Parathyroid adenoma (tissue), 2 donors: ENCODE data around the gene PTGDS.
A peak's percentile ranks its signal among the peaks of the same experiment; 100 is the strongest.

ENCODE experiments used
- H2AFZ ChIP-seq: fragments of 300-600 bp; sonication (generic); one replicate; pipeline ENCODE4 v1.7.0; 2017; ENCODE audit warnings: antibody characterized with exemption, mild to moderate bottlenecking
- H3K27ac ChIP-seq: fragments of 300-600 bp; sonication (generic); one replicate; pipeline ENCODE4 v1.7.0; 2017
- H3K27me3 ChIP-seq: fragments of 300-600 bp; sonication (generic); one replicate; pipeline ENCODE4 v1.7.0; 2017; ENCODE audit warnings: low read length; ENCODE audit not compliant: control insufficient read depth, insufficient read depth
- H3K36me3 ChIP-seq: fragments of 300-600 bp; sonication (generic); one replicate; pipeline ENCODE4 v1.7.0; 2017; ENCODE audit warnings: low read length; ENCODE audit not compliant: control insufficient read depth, insufficient read depth
- H3K4me1 ChIP-seq: fragments of 300-600 bp; sonication (generic); one replicate; pipeline ENCODE4 v1.7.0; 2017; ENCODE audit warnings: control low read depth
- H3K4me2 ChIP-seq: fragments of 300-600 bp; sonication (generic); one replicate; pipeline ENCODE4 v1.7.0; 2017; ENCODE audit warnings: low read length
- H3K4me3 ChIP-seq: fragments of 300-600 bp; sonication (generic); one replicate; pipeline ENCODE4 v1.7.0; 2017; ENCODE audit warnings: low read depth, low read length
- H3K79me2 ChIP-seq: fragments of 300-600 bp; sonication (generic); one replicate; pipeline ENCODE4 v1.7.0; 2017; ENCODE audit warnings: control low read depth
- H3K9ac ChIP-seq: fragments of 300-600 bp; sonication (generic); one replicate; pipeline ENCODE4 v1.7.0; 2017; ENCODE audit warnings: mild to moderate bottlenecking
- H3K9me3 ChIP-seq: fragments of 300-600 bp; sonication (generic); one replicate; pipeline ENCODE4 v1.7.0; 2017; ENCODE audit warnings: low read length; ENCODE audit not compliant: control insufficient read depth
- TF ChIP-seq, protein P1 (sequence below): fragments of 300-600 bp; sonication (generic); IDR thresholded peaks from one replicate; pipeline ENCODE4 v1.7.0; 2017; ENCODE audit warnings: antibody characterized with exemption, mild to moderate bottlenecking
- donor health status: primary hyperparathyroidism.

The PTGDS gene

DNA sequence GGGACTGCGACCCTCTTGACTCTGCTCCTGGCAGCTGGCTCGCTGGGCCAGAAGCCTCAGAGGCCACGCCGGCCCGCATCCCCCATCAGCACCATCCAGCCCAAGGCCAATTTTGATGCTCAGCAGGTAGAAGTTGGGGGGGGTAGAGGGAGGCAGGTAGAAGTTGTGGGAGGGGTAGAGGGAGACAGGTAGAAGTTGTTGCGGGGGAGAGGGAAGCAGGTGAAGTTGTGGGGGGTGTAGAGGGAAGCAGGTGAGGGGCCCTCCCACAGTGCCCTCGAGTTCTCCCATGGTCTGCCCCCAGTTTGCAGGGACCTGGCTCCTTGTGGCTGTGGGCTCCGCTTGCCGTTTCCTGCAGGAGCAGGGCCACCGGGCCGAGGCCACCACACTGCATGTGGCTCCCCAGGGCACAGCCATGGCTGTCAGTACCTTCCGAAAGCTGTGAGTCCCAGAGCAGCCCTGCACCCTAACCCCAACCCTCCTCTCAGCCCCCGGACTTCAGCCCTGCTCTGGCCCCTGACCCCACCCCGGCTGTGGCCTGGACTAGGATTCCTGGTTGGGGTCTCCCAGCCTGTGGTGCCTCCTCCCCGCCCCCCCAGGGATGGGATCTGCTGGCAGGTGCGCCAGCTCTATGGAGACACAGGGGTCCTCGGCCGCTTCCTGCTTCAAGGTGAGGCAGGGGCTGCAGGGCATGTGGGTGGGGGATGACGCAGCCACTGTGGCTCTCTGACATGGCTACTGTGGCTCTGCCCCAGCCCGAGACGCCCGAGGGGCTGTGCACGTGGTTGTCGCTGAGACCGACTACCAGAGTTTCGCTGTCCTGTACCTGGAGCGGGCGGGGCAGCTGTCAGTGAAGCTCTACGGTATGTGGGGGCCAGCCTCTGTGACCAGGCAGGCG, 31.7 kb upstream of the PTGDS start:
- H3K4me1 ChIP-seq = peaks cover 3% of the 10 kb centered on the region
- H3K4me3 ChIP-seq = no peak overlapping the region
- no peak overlapping the region for H3K27ac ChIP-seq
- no peak overlapping the region for H3K9ac ChIP-seq
- H2AFZ ChIP-seq = no peak overlapping the region
- no peaks in the 10 kb centered on the region for H3K79me2 ChIP-seq
- no peak overlapping the region for H3K4me2 ChIP-seq
- TF ChIP-seq, protein P1, sequence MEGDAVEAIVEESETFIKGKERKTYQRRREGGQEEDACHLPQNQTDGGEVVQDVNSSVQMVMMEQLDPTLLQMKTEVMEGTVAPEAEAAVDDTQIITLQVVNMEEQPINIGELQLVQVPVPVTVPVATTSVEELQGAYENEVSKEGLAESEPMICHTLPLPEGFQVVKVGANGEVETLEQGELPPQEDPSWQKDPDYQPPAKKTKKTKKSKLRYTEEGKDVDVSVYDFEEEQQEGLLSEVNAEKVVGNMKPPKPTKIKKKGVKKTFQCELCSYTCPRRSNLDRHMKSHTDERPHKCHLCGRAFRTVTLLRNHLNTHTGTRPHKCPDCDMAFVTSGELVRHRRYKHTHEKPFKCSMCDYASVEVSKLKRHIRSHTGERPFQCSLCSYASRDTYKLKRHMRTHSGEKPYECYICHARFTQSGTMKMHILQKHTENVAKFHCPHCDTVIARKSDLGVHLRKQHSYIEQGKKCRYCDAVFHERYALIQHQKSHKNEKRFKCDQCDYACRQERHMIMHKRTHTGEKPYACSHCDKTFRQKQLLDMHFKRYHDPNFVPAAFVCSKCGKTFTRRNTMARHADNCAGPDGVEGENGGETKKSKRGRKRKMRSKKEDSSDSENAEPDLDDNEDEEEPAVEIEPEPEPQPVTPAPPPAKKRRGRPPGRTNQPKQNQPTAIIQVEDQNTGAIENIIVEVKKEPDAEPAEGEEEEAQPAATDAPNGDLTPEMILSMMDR = no peak
- H3K36me3 ChIP-seq = no peaks in the 10 kb centered on the region
- no peaks in the 10 kb centered on the region for H3K9me3 ChIP-seq
- H3K27me3 ChIP-seq = no peaks in the 10 kb centered on the region

DNA sequence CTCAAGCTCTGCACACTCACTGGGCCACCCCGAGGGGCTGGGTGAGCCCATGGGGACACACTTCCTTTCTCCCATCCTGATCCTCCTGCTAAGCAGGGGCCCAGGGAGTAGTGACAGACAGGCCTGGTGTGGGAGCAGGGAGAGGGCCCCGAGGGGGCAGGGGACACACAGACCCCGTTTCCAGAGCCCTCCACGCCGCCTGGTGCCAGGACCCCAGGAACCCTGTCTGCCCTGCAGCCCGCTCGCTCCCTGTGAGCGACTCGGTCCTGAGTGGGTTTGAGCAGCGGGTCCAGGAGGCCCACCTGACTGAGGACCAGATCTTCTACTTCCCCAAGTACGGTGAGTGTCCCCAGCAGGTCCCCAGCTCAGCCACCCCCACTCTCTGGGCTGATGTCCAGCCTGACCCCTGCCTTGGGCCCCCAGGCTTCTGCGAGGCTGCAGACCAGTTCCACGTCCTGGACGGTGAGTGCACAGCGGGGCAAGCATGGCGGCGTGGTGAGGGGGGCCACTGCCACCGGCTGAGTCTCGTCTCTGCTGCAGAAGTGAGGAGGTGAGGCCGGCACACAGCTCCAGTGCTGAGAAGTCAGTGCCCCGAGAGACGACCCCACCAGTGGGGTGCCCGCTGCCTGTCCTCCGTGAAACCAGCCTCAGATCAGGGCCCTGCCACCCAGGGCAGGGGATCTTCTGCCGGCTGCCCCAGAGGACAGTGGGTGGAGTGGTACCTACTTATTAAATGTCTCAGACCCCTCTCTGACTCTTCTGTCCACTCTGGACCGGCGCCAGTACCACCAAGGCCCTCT, 30.9 kb upstream of the PTGDS start:
- TF ChIP-seq, protein P1 = no peak
- H3K4me2 ChIP-seq = no peak overlapping the region
- no peak overlapping the region for H3K9ac ChIP-seq
- no peaks in the 10 kb centered on the region for H3K79me2 ChIP-seq
- H3K9me3 ChIP-seq = no peaks in the 10 kb centered on the region
- no peak overlapping the region for H3K4me3 ChIP-seq
- H2AFZ ChIP-seq = no peak overlapping the region
- peaks cover 3% of the 10 kb centered on the region for H3K4me1 ChIP-seq
- H3K27ac ChIP-seq = no peak overlapping the region
- H3K27me3 ChIP-seq = no peaks in the 10 kb centered on the region
- H3K36me3 ChIP-seq = no peaks in the 10 kb centered on the region

DNA sequence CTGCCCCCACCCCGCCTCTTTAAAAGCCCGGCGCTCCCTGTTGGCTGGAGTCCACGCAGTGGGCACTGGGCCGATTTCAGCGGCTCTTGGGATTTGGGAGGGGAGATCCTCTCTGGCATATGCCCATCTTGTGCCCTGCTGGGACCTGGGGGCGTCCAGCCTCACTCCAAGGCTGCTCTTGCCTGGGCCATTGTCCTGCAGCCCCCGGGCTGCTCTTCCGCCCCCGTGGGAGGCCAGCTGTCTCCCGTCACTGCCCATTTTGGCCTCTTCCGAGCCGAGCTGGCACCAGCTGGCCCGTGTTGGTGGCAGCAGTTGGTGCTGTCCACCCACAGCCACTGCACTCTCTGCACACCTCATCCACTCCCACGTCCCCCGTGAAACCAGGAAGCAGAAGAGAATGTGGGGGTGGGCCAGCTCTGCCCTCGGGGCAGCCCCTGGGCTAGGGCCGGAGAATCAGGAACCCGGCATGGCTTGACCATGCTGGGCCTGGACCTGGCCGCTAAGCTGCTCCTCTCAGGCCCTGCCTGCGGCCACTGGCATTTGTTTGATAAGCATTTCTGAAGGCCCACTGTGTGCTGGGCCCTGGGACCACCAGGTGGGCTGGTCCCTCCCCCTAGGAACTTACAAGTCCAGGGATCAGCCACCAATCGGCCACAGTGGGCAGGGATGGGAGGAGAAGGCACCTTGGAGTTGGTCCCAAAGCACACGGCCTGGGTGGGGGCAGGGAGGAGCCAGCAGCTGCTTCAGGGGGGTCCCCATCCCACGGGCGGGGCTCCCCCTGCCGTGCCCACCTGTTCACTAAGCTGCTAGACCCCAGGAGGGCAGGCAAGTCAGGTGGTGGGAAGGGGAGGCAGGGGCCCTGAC, 30.0 kb upstream of the PTGDS start:
- Histone ChIP-seq H3K4me1 (peaks cover 3% of the 10 kb centered on the region), H3K9me3 (no peaks in the 10 kb centered on the region), H3K4me3 (no peak overlapping the region), H2AFZ (no peak overlapping the region), H3K36me3 (no peaks in the 10 kb centered on the region), H3K4me2 (no peak overlapping the region), H3K27me3 (no peaks in the 10 kb centered on the region), H3K79me2 (no peaks in the 10 kb centered on the region), H3K9ac (no peak overlapping the region), H3K27ac (no peak overlapping the region)
- TF ChIP-seq, protein P1 = no peak

DNA sequence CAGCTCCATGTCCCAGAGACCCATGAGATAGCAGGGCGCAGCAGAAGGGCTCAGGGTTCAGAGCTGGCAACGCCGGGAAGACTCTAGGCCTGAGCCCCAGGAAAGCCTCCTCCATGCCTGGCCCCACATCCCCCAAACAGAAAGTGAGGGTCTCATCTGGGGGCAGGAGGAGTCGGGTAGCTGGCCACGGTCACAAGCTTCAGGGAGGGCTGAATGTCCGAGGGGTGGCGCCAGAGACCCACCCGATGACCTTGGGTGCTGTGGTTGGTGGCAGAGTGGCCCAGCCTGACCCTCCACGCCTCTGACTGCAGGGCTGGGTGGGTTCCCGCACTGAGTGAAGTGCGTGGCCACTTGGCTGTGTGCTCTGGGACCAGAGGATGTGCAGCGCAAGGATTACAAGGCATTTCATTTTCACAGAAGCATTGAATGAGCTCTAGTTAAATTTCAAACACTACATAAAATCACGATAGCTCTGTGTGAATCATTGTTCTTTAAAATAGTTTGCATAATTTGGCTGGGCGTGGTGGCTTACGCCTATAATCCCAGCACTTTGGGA, 29.3 kb upstream of the PTGDS start:
- Histone ChIP-seq H3K9ac (no peak overlapping the region), H3K4me3 (no peak overlapping the region)
- TF ChIP-seq, protein P1 = peak; percentile 43

More for the DNA sequence above, 29.3 kb upstream of the PTGDS start:
- H3K36me3 ChIP-seq = no peaks in the 10 kb centered on the region
- peaks cover 3% of the 10 kb centered on the region for H3K4me1 ChIP-seq
- no peaks in the 10 kb centered on the region for H3K9me3 ChIP-seq
- H3K4me2 ChIP-seq = no peak overlapping the region
- H2AFZ ChIP-seq = no peak overlapping the region
- no peak overlapping the region for H3K27ac ChIP-seq
- no peaks in the 10 kb centered on the region for H3K79me2 ChIP-seq
- no peaks in the 10 kb centered on the region for H3K27me3 ChIP-seq
